GM12872 (cell line): ENCODE measurements around the gene RNF144A.

Experiments used
- CTCF ChIP-seq: IDR thresholded peaks from 3 replicates; pipeline ENCODE4 v1.5.1; 2011; ENCODE audit warnings: low read depth, mild to moderate bottlenecking, low read length, moderate library complexity; ENCODE audit not compliant: insufficient read depth

RNF144A gene

DNA sequence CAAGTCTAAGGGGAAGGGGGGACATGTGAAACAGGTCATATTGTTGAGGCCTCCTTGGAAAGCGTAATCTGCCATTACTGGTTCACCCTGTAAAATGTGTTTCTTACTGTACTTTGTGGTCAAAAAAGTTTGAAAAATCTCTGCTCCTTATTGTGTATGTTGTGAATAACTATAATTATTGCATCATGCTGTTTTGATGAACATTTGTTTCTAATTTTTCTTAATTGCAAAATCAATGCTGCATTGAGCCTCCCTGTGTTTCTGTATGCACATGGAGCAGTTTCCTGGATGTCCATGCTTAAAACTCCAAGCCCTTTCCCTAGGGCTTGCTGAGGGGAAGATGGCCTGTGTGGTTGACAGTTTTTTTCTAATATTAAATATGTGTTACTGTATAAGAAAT is 158.6 kb downstream of the RNF144A start:
- TF ChIP-seq CTCF: no peak

DNA sequence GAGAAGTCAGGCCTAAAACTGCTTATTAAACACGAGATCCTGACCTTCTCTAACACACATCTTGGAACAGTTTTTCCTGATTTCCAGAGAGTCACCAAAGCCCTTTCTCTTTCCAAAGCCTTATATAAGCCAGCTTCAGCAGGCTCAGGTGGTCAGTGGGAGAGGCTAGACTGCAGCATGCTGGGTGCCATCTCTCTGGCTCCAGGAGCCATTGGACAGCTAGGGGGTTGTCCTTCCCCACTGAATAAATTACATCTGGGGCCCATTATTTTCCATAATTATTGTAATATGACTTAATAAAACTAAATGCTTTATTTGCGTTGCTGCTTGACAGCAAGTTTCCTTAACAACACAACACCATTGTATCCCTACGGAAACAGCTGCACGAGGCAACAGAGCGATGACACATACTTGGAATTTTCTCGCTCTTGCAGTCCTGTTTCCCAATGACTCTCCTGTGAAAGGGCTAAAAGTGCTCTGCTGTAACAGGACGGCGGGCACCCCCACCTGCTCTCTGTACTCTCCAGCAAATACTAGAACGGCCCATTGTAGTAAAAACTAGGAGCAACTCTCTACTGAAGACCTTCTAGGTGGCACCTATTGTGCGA is 160.6 kb downstream of the RNF144A start:
- TF ChIP-seq CTCF: no peak

GRCh38 chr2:7083580-7084509 is 166.6 kb downstream of the RNF144A start:
- peak; percentile 78 for TF ChIP-seq CTCF

DNA sequence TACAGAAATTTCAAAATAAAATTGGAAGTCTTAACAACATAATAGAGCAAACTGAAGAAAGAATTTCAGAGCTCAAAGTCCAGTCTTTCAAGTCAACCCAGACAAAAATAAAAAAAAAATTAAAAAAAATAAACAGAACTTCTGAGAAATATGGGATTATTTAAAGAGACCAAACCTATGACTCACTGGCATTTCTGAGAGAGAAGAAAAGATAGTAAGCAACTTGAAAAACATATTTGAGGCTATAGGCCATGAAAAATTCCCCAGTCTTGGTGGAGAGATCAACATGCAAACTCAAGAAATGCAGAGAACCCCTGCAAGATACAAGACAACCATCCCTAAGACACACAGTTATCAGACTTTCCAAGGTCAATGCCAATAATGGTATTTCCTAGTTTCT is 167.4 kb downstream of the RNF144A start:
- TF ChIP-seq CTCF: no peak

DNA sequence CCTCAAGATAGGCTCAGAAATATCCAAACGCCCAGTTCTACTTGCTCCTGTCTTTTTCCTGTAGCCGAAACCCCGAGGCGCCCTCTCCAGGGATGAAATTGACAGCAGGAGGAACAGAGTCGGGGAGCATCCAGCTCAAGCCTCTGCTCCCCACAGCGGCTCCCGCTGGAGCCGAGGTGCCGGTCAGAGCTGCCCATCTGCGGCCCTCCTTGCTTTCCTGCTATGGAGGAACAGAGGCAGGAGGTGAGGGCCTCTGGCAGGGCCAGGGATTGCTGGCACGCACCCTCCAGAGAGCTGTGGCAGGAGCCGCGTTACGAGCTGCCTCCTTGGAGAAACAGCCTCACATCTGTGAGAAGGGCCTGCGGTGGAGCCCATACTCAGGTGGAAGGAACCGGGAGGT is 172.1 kb downstream of the RNF144A start:
- no peak for TF ChIP-seq CTCF

DNA sequence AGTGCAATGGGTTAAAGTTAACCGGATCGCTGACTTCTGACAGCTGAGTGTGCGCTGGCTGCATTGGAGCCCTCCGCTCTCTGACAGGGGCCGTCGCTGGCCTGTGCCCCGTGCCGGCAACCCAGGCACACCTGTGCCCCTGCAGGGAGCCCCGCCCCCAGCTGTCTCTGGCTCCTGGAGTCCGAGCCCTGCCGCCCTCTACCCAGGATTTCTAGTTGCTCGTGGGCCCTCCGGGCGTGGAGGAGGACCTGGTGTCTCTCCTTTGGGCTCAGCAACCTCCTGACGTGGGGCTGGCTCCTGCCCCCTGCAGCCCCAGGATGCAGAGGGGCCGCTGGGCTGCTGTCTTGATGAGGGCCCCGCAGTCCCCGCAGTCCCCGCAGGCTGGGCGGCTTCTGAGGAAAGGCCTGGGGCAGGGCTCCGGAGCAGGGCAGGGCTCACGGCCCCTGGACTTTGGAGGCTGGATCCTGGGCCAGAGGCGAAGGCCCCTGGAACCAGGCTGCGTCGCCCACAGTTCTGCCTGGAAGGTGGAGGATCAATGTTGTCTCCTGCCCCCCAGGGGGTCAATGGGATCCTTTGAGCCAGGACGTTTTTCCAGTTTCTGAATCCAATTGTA is 172.8 kb downstream of the RNF144A start:
- TF ChIP-seq CTCF: no peak

- TF ChIP-seq CTCF: no peak
These were observed 176.2 kb downstream of the RNF144A start for GRCh38 chr2:7093376-7093775.
